Measurements from ENCODE around the gene FHDC1.

GRCh38 chr4:152940461-152940860 lies 4.3 kb downstream of the FHDC1 start:
- TF ChIP-seq POLR2AphosphoS5 (IDR thresholded peaks at IDR 0.05; ENCODE audit: borderline replicate concordance, low read depth, low read length) (no peak), EZH2 (IDR thresholded peaks at IDR 0.05) (no peak), FOXP2 (optimal IDR thresholded peaks at IDR 0.05; ENCODE audit: control extremely low read depth, extremely low read length, insufficient read depth) (no peak)

Measured in SK-N-MC (cell line).